D721Med (cell line): Measurements from ENCODE around the gene SULT1A1.
"Not testable (repeated sequence)": the region's sequence is repeated elsewhere in the genome, so short reads cannot be mapped to it uniquely, and the experiment has no call there.

ENCODE experiments used
- DNase-seq: peaks from one replicate; pipeline ENCODE4 v3.0.0; 2011; ENCODE audit warnings: low spot score; ENCODE audit not compliant: insufficient read length
- FAIRE-seq: peaks from 2 replicates; lab custom pipeline; 2011; peaks lifted over from hg19 to GRCh38; lab: Jason Lieb, UNC
- TF ChIP-seq, protein P1 (sequence below): IDR thresholded peaks from 2 replicates; pipeline ENCODE4 v1.5.1; 2012; ENCODE audit warnings: mild to moderate bottlenecking, control low read depth; ENCODE audit not compliant: insufficient read depth; ENCODE audit errors: missing control alignments

Gene SULT1A1

DNA sequence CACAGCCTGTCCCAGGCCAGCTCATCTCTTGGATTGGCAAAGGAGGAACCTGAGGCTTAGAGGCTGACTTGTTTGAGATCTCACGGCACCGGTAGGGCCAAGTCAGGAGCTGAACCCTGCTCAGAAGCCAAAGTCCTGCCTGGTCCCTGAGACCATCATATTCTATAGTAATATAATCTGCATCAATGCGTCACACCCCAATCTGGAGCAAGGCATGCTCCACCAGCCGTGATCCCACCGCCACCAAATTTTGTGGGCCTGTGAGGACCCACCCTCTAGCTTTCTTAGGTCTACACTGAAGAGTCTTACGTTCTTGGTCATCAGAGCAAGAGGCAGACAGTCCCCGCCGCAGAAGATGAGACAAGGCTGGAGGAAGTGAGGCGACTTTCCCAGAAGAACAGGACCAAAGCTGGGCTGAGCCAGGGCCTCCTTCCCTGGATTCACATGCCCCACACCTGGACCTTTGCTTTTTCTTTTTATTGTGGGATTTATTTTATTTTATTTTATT is 2.7 kb downstream of the SULT1A1 start:
- DNase-seq, result no peak
- TF ChIP-seq, protein P1, sequence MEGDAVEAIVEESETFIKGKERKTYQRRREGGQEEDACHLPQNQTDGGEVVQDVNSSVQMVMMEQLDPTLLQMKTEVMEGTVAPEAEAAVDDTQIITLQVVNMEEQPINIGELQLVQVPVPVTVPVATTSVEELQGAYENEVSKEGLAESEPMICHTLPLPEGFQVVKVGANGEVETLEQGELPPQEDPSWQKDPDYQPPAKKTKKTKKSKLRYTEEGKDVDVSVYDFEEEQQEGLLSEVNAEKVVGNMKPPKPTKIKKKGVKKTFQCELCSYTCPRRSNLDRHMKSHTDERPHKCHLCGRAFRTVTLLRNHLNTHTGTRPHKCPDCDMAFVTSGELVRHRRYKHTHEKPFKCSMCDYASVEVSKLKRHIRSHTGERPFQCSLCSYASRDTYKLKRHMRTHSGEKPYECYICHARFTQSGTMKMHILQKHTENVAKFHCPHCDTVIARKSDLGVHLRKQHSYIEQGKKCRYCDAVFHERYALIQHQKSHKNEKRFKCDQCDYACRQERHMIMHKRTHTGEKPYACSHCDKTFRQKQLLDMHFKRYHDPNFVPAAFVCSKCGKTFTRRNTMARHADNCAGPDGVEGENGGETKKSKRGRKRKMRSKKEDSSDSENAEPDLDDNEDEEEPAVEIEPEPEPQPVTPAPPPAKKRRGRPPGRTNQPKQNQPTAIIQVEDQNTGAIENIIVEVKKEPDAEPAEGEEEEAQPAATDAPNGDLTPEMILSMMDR, result no peak
- FAIRE-seq, result no peak

DNA sequence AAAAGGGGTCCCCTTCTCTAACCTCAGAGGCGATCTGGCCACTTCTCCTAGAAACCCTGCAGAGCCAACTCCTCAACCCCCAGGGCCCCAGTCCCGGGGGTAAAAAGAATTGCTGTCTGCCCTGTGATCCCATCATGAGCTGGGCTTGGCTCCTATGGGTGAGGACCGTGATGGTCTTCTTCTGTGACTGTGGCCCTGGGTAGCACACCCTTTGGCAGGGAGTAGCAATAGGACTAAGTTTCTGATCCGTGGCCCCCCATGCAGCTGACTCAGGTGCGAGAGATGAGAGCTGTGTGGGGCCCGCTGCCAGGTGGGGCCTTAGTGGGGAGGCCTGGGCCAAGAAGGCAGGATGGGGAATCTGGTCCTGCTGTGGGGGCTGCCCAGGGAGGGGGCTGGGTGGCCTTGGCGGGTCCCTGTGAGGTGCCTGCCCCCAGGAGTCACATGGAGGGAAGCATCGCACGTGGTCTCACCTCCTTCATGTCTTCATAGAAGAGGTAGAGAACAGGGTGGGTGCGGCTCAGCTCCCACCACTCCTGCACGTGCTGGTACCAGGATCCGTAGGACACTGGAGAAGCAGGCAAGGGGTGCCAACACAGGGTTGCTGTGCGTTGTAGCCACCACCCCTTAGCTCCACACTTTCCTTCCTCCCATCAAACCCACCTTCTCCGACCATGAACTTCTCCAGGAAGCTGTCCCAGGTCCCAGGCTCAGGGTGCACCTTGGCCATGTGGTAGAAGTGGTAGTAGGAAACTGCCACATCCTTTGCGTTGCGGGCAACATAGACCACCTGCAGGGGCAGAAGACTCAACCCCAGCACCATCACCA is 3.3 kb downstream of the SULT1A1 start:
- FAIRE-seq, result no peak
- TF ChIP-seq, protein P1, result no peak
- no peak for DNase-seq

DNA sequence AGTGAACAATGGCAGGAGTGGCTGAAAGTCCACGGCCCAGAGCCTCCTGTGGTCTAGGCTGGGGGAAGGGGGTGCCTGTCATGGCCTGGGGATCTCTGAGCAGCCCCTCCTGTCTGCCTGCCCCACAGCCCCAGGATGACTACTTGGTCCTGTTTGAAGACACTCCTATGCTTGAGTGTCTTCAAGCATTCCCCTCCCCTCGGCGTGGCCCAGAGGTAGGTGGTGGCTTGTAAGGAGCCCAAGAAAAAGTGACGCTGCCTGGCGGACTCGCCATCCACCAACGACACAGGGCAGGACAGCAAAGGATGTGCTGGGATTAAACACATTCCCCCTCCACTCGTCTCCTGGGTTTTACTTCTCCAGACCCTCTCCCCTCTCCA is 5.7 kb downstream of the SULT1A1 start:
- DNase-seq (no peak), FAIRE-seq (no peak)
- TF ChIP-seq, protein P1, result no peak

DNA sequence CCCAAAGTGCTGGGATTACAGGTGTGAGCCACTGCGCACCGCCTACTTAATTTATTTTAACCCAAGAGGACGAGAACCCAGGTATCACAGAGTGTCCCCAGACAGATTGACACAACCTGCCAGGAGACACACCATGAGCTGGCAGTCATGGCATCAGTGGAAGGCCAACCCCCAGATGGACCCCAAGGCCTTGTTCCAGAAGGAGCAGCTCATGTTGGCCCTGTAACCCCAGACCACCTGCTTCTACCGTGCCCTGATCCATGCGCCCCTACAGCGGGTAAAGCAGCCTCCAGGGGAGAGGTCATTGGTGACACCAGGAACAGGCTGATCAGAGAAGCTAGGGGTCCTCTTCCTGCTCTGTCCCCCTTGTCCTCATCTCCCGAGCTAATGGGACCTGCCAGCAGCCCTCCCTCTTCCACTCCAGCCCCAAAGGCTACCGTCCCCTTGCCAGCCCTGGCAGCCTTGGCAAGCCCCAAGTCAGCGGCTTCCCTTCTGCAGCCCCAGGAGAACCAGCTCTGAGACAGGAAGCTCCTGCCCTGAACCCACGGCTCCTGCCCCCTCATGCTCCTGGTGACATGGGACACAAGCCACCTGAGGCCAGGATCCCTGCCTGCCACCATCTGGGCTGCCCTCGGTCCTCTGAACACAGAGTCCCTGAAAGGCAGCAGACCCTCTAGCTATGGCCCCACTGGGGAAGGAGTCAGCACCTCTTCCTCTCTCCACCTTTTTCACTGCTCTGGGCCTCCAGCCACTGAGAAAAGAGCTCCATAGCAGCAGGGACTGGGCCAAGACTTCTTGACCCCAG is 6.3 kb downstream of the SULT1A1 start:
- no peak for DNase-seq
- TF ChIP-seq, protein P1, result no peak
- FAIRE-seq, result no peak

DNA sequence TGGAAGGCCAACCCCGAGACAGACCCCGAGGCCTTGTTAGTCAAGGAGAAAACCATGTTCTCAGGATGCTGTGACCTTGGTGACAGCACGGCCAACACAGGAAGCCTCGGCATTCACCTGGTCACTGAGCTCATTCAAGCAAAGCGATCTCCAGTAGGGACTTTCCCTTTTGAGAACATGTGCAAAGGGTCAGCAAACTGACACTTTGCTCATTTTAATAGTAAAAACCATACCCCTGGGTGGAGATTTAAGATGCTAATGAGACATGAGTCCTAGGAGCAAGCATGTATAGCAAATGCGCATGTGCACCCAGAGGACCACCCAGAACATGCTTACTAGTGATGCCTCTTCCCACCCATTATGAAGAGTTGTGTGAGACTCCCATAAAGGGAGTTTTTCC is 7.3 kb downstream of the SULT1A1 start:
- TF ChIP-seq, protein P1, result no peak
- FAIRE-seq (no peak), DNase-seq (no peak)

DNA sequence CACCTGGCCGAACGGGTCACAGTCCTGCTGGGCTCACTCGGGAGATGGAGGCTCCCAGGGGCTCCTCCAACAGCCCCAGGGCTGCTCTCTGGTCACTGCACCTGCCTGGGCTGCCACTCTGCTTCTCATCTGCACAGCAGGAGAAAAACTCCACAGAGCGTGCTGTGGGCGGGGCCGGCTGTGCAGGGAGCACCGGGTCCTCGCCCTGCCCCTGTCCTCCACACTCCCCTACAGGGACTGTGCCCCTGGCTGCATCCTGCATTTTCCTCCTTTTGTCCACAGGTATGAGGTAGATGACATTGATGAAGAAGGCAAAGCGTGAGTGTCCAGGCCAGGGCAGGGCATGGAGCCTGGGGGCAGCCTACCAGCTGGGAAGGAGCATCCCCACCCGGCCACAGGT is 7.8 kb downstream of the SULT1A1 start:
- FAIRE-seq, DNase-seq: not testable (repeated sequence)

DNA sequence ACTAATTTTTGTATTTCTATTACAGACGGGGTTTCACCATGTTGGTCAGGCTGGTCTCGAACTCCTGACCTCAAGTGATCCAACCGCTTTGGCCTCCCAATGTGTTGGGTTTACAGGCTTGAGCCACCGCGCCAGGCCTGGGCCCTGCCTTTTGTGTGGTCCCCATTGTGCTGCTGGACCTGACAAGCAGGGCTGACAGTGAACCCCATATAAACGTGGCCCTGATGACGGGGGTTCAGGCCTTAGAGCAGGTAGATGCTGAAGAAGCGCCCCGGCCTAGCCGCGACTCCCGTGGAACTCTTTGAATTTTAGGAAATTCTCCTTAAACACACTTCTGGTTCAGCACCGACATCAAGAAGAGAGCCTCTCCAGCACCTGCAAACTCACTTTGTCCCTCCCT is 8.3 kb downstream of the SULT1A1 start:
- not testable (repeated sequence) for FAIRE-seq, DNase-seq

DNA sequence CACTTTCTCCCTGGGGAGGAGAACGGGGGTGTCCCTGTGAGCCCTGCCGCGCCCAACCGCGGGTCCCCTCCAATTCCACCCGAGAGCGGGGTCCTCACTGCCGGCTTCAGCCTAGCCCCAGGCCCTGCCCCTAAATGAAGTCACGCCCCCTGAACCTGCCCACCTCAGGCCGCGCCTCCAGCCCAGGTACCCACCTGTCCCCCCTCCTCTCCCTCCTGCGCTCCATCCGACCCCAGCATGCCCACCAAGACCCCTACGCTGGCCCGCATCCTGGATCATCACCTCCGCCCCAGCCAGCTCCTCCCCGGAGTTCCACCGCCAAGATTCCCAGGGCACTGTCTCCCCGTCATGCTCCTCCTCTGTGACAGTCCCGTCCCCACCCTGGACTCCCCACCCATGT is 8.9 kb downstream of the SULT1A1 start:
- FAIRE-seq, DNase-seq: not testable (repeated sequence)

DNA sequence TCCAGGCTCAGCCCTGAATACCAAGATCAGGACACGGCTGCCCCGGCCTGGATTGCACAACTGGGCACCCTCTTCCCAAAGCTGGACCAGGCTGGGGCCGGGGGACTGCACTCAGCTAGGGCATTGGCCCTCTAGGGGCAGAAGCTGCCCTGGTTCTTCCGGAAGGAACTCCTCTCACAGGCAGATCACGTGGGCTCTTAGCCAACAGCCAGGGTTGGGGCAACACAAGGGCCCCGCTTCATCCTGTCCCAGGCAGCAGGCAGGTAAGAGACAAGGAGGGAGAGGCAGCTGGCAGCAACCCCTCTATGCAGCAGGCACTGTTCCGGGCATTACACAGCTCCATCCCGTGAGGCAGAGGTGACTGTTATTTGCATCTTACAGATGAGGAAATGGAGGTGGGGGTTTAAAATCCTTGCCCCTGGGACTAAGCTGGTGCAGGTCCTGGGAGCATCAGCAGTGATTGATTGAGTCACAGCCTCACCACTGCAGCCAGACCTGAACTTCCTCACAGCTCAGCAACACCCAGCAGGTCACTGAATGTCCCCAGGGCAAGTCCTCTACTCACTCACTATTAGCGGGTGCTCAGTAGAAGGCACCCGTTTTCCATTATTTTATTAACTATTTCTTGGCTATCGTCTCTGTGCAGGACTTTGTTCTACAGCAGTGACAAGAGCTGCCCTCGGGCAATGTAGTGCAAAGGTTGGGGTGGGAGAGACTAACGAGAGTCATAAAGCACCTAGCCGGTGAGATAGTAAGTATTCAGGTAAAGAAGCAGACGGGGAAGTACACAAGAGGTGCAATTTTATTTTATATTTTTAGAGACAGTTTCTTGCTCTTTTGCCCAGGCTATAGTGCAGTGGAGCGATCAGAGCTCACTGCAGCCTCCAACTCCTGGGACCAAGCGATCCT is 10.2 kb downstream of the SULT1A1 start:
- not testable (repeated sequence) for FAIRE-seq, DNase-seq
